Keratinocyte (primary cell): ENCODE data around the gene MAML2. TPM values are rescaled to one million over a fixed set of nuclear protein-coding genes. Genes with fewer than 3 reads are reported as not detected.

Source experiments
- DNase-seq: peaks from one replicate; pipeline ENCODE4 v3.0.0-alpha.2; 2011; ENCODE audit warnings: low read depth, missing footprints, low spot score
- FAIRE-seq: peaks from 2 replicates; lab custom pipeline; 2011; peaks lifted over from hg19 to GRCh38; lab: Jason Lieb, UNC
- H2AFZ ChIP-seq: 2 replicates; pipeline ENCODE4 v1.6.0; 2012; ENCODE audit warnings: low read length, control low read depth, inconsistent platforms; ENCODE audit not compliant: control insufficient read depth
- H3K27ac ChIP-seq: 2 replicates; pipeline ENCODE4 v1.5.1; 2011; ENCODE audit warnings: low read length; ENCODE audit not compliant: control insufficient read depth, insufficient read depth
- H3K27me3 ChIP-seq: 3 replicates; pipeline ENCODE4 v1.6.0; 2011; ENCODE audit warnings: low read length; ENCODE audit not compliant: control insufficient read depth, insufficient read depth; ENCODE audit errors: extremely low read depth
- H3K36me3 ChIP-seq, 2 experiments: 2 replicates in 1 of 2; 3 replicates in 1 of 2; pipeline ENCODE4 v1.5.1; 2011; ENCODE audit warnings: low read length in 2 of 2, mild to moderate bottlenecking in 1 of 2; ENCODE audit not compliant: control insufficient read depth in 2 of 2, insufficient read depth in 2 of 2; ENCODE audit errors: extremely low read depth in 1 of 2
- H3K4me1 ChIP-seq: 3 replicates; pipeline ENCODE4 v1.5.1; 2011; ENCODE audit warnings: low read length; ENCODE audit not compliant: control insufficient read depth, insufficient read depth; ENCODE audit errors: extremely low read depth
- H3K4me2 ChIP-seq: 3 replicates; pipeline ENCODE4 v1.6.0; 2011; ENCODE audit warnings: low read depth, low read length; ENCODE audit not compliant: control insufficient read depth, insufficient read depth; ENCODE audit errors: extremely low read depth
- H3K4me3 ChIP-seq, 3 experiments: fragments of 200-600 bp in 1 of 3; sonication (generic) in 1 of 3; 2 replicates in 2 of 3; 3 replicates in 1 of 3; pipeline ENCODE4 v1.5.1; 2011 to 2016; ENCODE audit warnings: low read length in 3 of 3, mild to moderate bottlenecking in 3 of 3, control low read depth in 2 of 3, inconsistent platforms in 1 of 3, low read depth in 1 of 3, mixed read lengths in 1 of 3, mixed run types in 1 of 3, moderate library complexity in 1 of 3; ENCODE audit not compliant: control insufficient read depth in 2 of 3, insufficient read depth in 2 of 3; ENCODE audit errors: extremely low read depth in 1 of 3
- H3K79me2 ChIP-seq: 2 replicates; pipeline ENCODE4 v1.6.0; 2012; ENCODE audit warnings: low read length; ENCODE audit not compliant: control insufficient read depth, insufficient read depth
- H3K9ac ChIP-seq: 3 replicates; pipeline ENCODE4 v1.6.0; 2011; ENCODE audit warnings: low read length; ENCODE audit not compliant: control insufficient read depth, insufficient read depth; ENCODE audit errors: extremely low read depth
- H3K9me1 ChIP-seq: 3 replicates; pipeline ENCODE4 v1.6.0; 2011; ENCODE audit warnings: low read length; ENCODE audit not compliant: control insufficient read depth, insufficient read depth; ENCODE audit errors: extremely low read depth
- H3K9me3 ChIP-seq: 2 replicates; pipeline ENCODE4 v1.5.1; 2012; ENCODE audit warnings: low read depth, low read length; ENCODE audit not compliant: control insufficient read depth
- H4K20me1 ChIP-seq: 3 replicates; pipeline ENCODE4 v1.6.0; 2011; ENCODE audit warnings: low read length; ENCODE audit not compliant: control insufficient read depth, insufficient read depth; ENCODE audit errors: extremely low read depth
- CTCF ChIP-seq, 3 experiments: IDR thresholded peaks in 1 of 3; conservative IDR thresholded peaks in 1 of 3; optimal IDR thresholded peaks in 1 of 3; 2 replicates in 2 of 3; 3 replicates in 1 of 3; pipeline versions ENCODE3 to v1.5.1; 2011; ENCODE audit warnings: low read length in 3 of 3, mild to moderate bottlenecking in 3 of 3, moderate library complexity in 2 of 3, control low read depth in 1 of 3, inconsistent platforms in 1 of 3; ENCODE audit not compliant: insufficient read depth in 2 of 3; ENCODE audit errors: extremely low read depth in 1 of 3
- EZH2 ChIP-seq: IDR thresholded peaks from one replicate; pipeline ENCODE4 v1.6.1; 2012; ENCODE audit warnings: inconsistent platforms, mild to moderate bottlenecking, low read length, moderate library complexity
- dilution Hi-C: fragments of 300-500 bp; cut with MboI; formaldehyde crosslinking; loops from one replicate; pipeline ENCODE4 v1.7.0; 2020; ENCODE audit warnings: low sequenced_read_pairs; ENCODE audit not compliant: extremely low pct_ligation_motif_present
- polyA plus RNA-seq, 5 experiments: library from polyadenylated mRNA; depleted of rRNA in 3 of 5; stranded (reverse) in 3 of 5; stranded (forward) in 1 of 5; unstranded in 1 of 5; fragments of >200 nt; gene quantifications; 1 replicate in 1 of 5; 2 replicates in 3 of 5; 3 replicates in 1 of 5; pipeline versions ENCODE4 v1.2.1 to v1.2.3, GENCODE V29; 2011 to 2012; ENCODE audit warnings: missing spikeins in 2 of 5, low read depth in 1 of 5, low replicate concordance in 1 of 5

The MAML2 gene
- polyA plus RNA-seq, 1 donor (not counting 4 experiments of a cell fraction or from before 2014, with no cell fraction given), result 4.2 TPM

DNA sequence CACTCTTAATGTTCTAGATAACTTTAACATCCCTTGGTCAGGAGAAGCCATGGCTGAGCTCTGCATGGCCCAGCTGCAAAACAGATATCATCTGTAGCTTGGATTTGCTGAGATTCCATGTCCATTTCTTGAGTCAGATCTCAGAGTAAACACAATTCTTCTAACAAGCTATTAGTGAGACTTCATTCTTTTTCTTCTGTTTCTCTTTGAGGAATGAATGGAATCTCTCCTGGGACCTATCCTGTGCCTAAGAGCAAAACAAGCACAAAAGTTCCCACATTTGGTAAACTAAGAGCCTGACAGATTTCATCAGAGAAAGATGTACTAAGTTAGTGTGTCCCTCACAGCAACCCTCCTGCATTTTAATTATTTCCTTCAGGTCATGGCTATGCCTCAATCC is 142.8 kb downstream of the MAML2 start:
- Histone ChIP-seq H3K4me2 (no peak overlapping the region), H4K20me1 (no peaks in the 10 kb centered on the region), H3K36me3 (no peaks in the 10 kb centered on the region), H3K27ac (peak overlapping the region; percentile 29), H3K79me2 (no peaks in the 10 kb centered on the region), H3K9ac (no peak overlapping the region), H3K9me1 (no peaks in the 10 kb centered on the region), H3K27me3 (no peaks in the 10 kb centered on the region), H3K4me1 (peaks cover 13% of the 10 kb centered on the region), H3K9me3 (no peaks in the 10 kb centered on the region), H3K4me3 (no peak overlapping the region), H2AFZ (no peak overlapping the region)
- DNase-seq, result no peak
- dilution Hi-C loops, result no loop called here
- FAIRE-seq, result no peak
- TF ChIP-seq CTCF (optimal IDR thresholded peaks at IDR 0.05 in 1 of 3, IDR thresholded peaks at IDR 0.05 in 1 of 3, conservative IDR thresholded peaks at IDR 0.05 in 1 of 3; ENCODE audit: extremely low read depth in 1 of 3, insufficient read depth in 2 of 3, low read length in 3 of 3), result no peak
- TF ChIP-seq EZH2, result no peak

DNA sequence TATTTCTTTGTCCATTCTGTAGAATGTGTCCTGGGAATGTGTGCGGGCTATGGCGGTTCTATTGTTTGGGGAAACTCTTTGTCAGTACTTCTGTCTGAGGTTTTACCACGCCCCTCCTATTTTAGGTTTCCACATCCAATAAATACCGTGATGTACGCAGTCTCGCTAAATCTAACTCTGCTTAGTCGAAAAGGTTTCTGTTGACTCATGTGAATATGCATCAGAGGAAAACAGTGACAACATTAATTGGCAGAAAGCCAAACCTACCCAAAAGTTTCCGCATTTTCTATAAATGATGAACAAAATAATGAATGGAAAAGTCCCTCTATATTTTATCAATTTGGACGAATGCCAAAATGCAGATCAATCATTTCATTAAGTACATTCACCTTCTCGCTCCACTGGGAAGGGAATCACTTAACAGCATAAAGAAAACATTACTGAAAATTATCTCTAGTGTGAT is 143.4 kb downstream of the MAML2 start:
- Histone ChIP-seq H3K9me1 (no peaks in the 10 kb centered on the region), H3K27ac (peak overlapping the region; percentile 65), H3K4me1 (peaks cover 13% of the 10 kb centered on the region), H3K27me3 (no peaks in the 10 kb centered on the region), H3K36me3 (no peaks in the 10 kb centered on the region), H3K79me2 (no peaks in the 10 kb centered on the region), H3K9ac (no peak overlapping the region), H2AFZ (no peak overlapping the region), H3K4me3 (no peak overlapping the region), H4K20me1 (no peaks in the 10 kb centered on the region), H3K9me3 (no peaks in the 10 kb centered on the region), H3K4me2 (peak overlapping the region; percentile 37)
- DNase-seq, result peak; percentile 71
- dilution Hi-C loops, result no loop called here
- FAIRE-seq, result peak; percentile 60
- TF ChIP-seq EZH2, result no peak
- no peak for TF ChIP-seq CTCF (optimal IDR thresholded peaks at IDR 0.05 in 1 of 3, IDR thresholded peaks at IDR 0.05 in 1 of 3, conservative IDR thresholded peaks at IDR 0.05 in 1 of 3; ENCODE audit: extremely low read depth in 1 of 3, insufficient read depth in 2 of 3, low read length in 3 of 3)
